Measurements from ENCODE around the gene PLA2G4B. TPM values are rescaled to one million over a fixed set of nuclear protein-coding genes. Genes with fewer than 3 reads are reported as not detected.

PLA2G4B gene
- total and polyA plus RNA-seq, 10 of the 15 experiments (the other 5 are each of a cell fraction or from before 2014, with no cell fraction given): 0.22 to 6.6 (median 2.9) TPM

GRCh38 chr15:41805711-41806110 lies 32.9 kb upstream of the PLA2G4B start:
- intact Hi-C loops (cut with micrococcal nuclease; ENCODE audit: unreplicated experiment): no loop called here
- FAIRE-seq: no peak
- Histone ChIP-seq H3K4me1 (ENCODE audit: control insufficient read depth, insufficient read depth, low read length) (no peaks in the 10 kb centered on the region), H3K4me3 (no peak overlapping the region), H3K9ac (ENCODE audit: control insufficient read depth, insufficient read depth, low read length) (no peak overlapping the region), H3K27ac (ENCODE audit: control insufficient read depth, insufficient read depth) (no peak overlapping the region), H3K9me3 (replicated peaks; ENCODE audit: control insufficient read depth, insufficient read depth, low read length) (no peaks in the 10 kb centered on the region; the same call in 2 of the 3 replicates), H4K20me1 (ENCODE audit: control insufficient read depth, insufficient read depth) (no peaks in the 10 kb centered on the region), H3K79me2 (ENCODE audit: control insufficient read depth, insufficient read depth, low read length) (no peaks in the 10 kb centered on the region), H3K27me3 (replicated peaks in 1 of 2; ENCODE audit: control insufficient read depth in 2 of 2, insufficient read depth in 2 of 2, low read length in 1 of 2) (no peaks in the 10 kb centered on the region), H3K36me3 (ENCODE audit: control insufficient read depth in 2 of 2, insufficient read depth in 2 of 2, low read length in 1 of 2) (peaks cover 0 to 4% of the 10 kb centered on the region in 2 experiments; a peak in 3 of 4 replicates), H2AFZ (ENCODE audit: control insufficient read depth, low read depth, low read length) (no peak overlapping the region), H3K4me2 (ENCODE audit: control insufficient read depth, insufficient read depth) (no peak overlapping the region)
- POLR2A ChIA-PET: interaction anchor here (7.0 kb wide), 1 partner anchor 32 kb away, joined by 32 read pairs; the partner anchor contains the start of gene MAPKBP1
- no peak for DNase-seq (ENCODE audit: low read depth, low spot score)
- CTCF ChIA-PET: interaction anchor here (0.7 to 3.6 kb wide), 3 partner anchors 32 to 199 kb away, joined by 3 to 34 read pairs (median 4); partner anchors contain the start of gene MAPKBP1
- BruUV-seq (replicated peaks): no TSS peak
- TF ChIP-seq ZSCAN29 (IDR thresholded peaks at IDR 0.05) (no peak), ZNF622 (IDR thresholded peaks at IDR 0.05) (no peak), ZNF207 (IDR thresholded peaks at IDR 0.05; ENCODE audit: borderline replicate concordance) (no peak), PRDM15 (CRISPR knock-in tag; IDR thresholded peaks at IDR 0.05) (no peak), NR2C2 (IDR thresholded peaks at IDR 0.05; ENCODE audit: borderline replicate concordance, control insufficient read depth, insufficient read length, low read depth) (no peak), MAX (IDR thresholded peaks at IDR 0.05; ENCODE audit: low read depth, low read length) (no peak), NFYA (IDR thresholded peaks at IDR 0.05; ENCODE audit: borderline replicate concordance, low read depth, low read length) (no peak), CREB1 (IDR thresholded peaks at IDR 0.05; ENCODE audit: low read depth) (no peak), POLR2AphosphoS2 (IDR thresholded peaks at IDR 0.05; ENCODE audit: low read depth, low read length) (no peak), E2F8 (IDR thresholded peaks at IDR 0.05; ENCODE audit: low read depth, partially characterized antibody) (no peak), CEBPZ (IDR thresholded peaks at IDR 0.05; ENCODE audit: low read depth, low read length) (no peak), RELA (IDR thresholded peaks at IDR 0.05; ENCODE audit: borderline replicate concordance, partially characterized antibody) (no peak), SMAD5 (IDR thresholded peaks at IDR 0.05; ENCODE audit: low read depth) (no peak)
- SMC1A ChIA-PET (ENCODE audit: uncharacterized antibody, unreplicated experiment): interaction anchor here (1.1 to 1.8 kb wide), 2 partner anchors 27 to 32 kb away, joined by 4 to 12 read pairs; partner anchors contain the start of gene MAPKBP1
- 65% methylated on average over 3 of the region's 3 CpGs for WGBS (ENCODE audit: insufficient coverage, insufficient replicate concordance, low lambda C conversion rate, missing lambda C conversion rate)
- no peak for ATAC-seq
- in situ Hi-C loops (cut with MboI): no loop called here
- RAD21 ChIA-PET (ENCODE audit: unreplicated experiment): interaction anchor here (12.6 kb wide), 1 partner anchor 32 kb away, joined by 305 read pairs; the partner anchor contains the start of gene MAPKBP1

All from GM12878 (cell line).